Thymus (tissue), 11 donors: ENCODE measurements around the gene DNLZ. TPM values are rescaled to one million over a fixed set of nuclear protein-coding genes. Genes with fewer than 3 reads are reported as not detected.
A peak's percentile ranks its signal among the peaks of the same experiment; 100 is the strongest.

Experiments used
- DNase-seq, 9 donors: peaks; one replicate each; pipeline ENCODE4 v3.0.0-alpha.2; 2013; ENCODE audit warnings: low spot score in 9 of 9, low read depth in 6 of 9, missing footprints in 1 of 9
- H3K27ac ChIP-seq, 2 donors: one replicate each; pipeline ENCODE4 v1.5.1; 2013; ENCODE audit warnings: control low read depth in 1 of 2, low read depth in 1 of 2, low read length in 1 of 2, mild to moderate bottlenecking in 1 of 2, moderate library complexity in 1 of 2
- H3K27me3 ChIP-seq, 2 donors: one replicate each; pipeline ENCODE4 v1.5.1; 2013; ENCODE audit warnings: low read length in 1 of 2; ENCODE audit not compliant: control insufficient read depth in 2 of 2, insufficient read depth in 1 of 2
- H3K36me3 ChIP-seq, 2 donors: one replicate each; pipeline ENCODE4 v1.5.1; 2013; ENCODE audit warnings: low read length in 1 of 2, mild to moderate bottlenecking in 1 of 2, moderate library complexity in 1 of 2; ENCODE audit not compliant: control insufficient read depth in 2 of 2, insufficient read depth in 2 of 2
- H3K4me1 ChIP-seq, 2 donors: one replicate each; pipeline ENCODE4 v1.5.1; 2013; ENCODE audit warnings: low read length in 2 of 2; ENCODE audit not compliant: control insufficient read depth in 2 of 2, insufficient read depth in 2 of 2
- H3K4me3 ChIP-seq, 2 donors: one replicate each; pipeline ENCODE4 v1.5.1; 2013; ENCODE audit warnings: low read length in 2 of 2, control low read depth in 1 of 2, mild to moderate bottlenecking in 1 of 2
- H3K9me3 ChIP-seq, 2 donors: one replicate each; pipeline ENCODE4 v1.5.1; 2013; ENCODE audit warnings: low read length in 1 of 2, mild to moderate bottlenecking in 1 of 2; ENCODE audit not compliant: control insufficient read depth in 2 of 2, insufficient read depth in 1 of 2
- WGBS: extraction: QIAGEN DNeasy Blood & Tissue Kit; methylation state at CpG from one replicate; pipeline ENCODE4 v1.1.7; 2013; 5-methylcytosine and 5-hydroxymethylcytosine counted together
- polyA plus RNA-seq: library from polyadenylated mRNA; stranded (reverse); fragments of 200-250 nt; gene quantifications from one replicate; pipeline ENCODE4 v1.2.3, GENCODE V29; 2013
- total RNA-seq: library from RNA; stranded (reverse); fragments of 120-200 nt; gene quantifications from one replicate; pipeline ENCODE4 v1.2.4, GENCODE V29; 2013
- donor health status: healthy.

Gene DNLZ
- total and polyA plus RNA-seq, 2 donors = 15.7 to 41.9 TPM

- peak in 2 of 9 donors; percentile 14 to 19 for DNase-seq
- Histone ChIP-seq H3K36me3 (peaks cover 46 to 52% of the 10 kb centered on the region in 2 donors), H3K4me1 (peaks cover 12 to 24% of the 10 kb centered on the region in 2 donors), H3K27ac (peak overlapping the region in 1 of 2 donors; percentile 13), H3K9me3 (no peaks in the 10 kb centered on the region), H3K4me3 (peak overlapping the region; percentile 66 to 94), H3K27me3 (peaks cover 0 to 2% of the 10 kb centered on the region in 2 donors)
- 3% methylated on average over 67 of the region's 67 CpGs for WGBS
Observed at GRCh38 chr9:136399176-136400037, 35.9 kb upstream of the DNLZ start.

- Histone ChIP-seq H3K9me3 (no peaks in the 10 kb centered on the region), H3K36me3 (peaks cover 49 to 55% of the 10 kb centered on the region in 2 donors), H3K4me3 (no peak overlapping the region), H3K27me3 (peaks cover 0 to 2% of the 10 kb centered on the region in 2 donors), H3K27ac (no peak overlapping the region), H3K4me1 (peaks cover 12 to 18% of the 10 kb centered on the region in 2 donors)
- 97% methylated on average over 12 of the region's 12 CpGs for WGBS
- no peak for DNase-seq
Observed at GRCh38 chr9:136398286-136398685, 34.7 kb upstream of the DNLZ start.

- 97% methylated on average over 6 of the region's 6 CpGs for WGBS
- DNase-seq = no peak
- H3K36me3 ChIP-seq = peaks cover 56 to 60% of the 10 kb centered on the region in 2 donors
Observed at GRCh38 chr9:136397643-136398042, 34.1 kb upstream of the DNLZ start.

GRCh38 chr9:136396219-136396515 lies 32.6 kb upstream of the DNLZ start:
- no peaks in the 10 kb centered on the region for H3K9me3 ChIP-seq
- H3K27me3 ChIP-seq = peaks cover 0 to 2% of the 10 kb centered on the region in 2 donors
- H3K36me3 ChIP-seq = peaks cover 64 to 66% of the 10 kb centered on the region in 2 donors
- peaks cover 12 to 18% of the 10 kb centered on the region in 2 donors for H3K4me1 ChIP-seq
- DNase-seq = no peak
- H3K4me3 ChIP-seq = no peak overlapping the region
- 94% methylated on average over 4 of the region's 4 CpGs for WGBS
- H3K27ac ChIP-seq = no peak overlapping the region

More at GRCh38 chr9:136397643-136398042, 34.1 kb upstream of the DNLZ start:
- H3K4me1 ChIP-seq = peaks cover 12 to 18% of the 10 kb centered on the region in 2 donors
- H3K27me3 ChIP-seq = peaks cover 0 to 2% of the 10 kb centered on the region in 2 donors
- no peak overlapping the region for H3K4me3 ChIP-seq
- H3K9me3 ChIP-seq = no peaks in the 10 kb centered on the region
- no peak overlapping the region for H3K27ac ChIP-seq

GRCh38 chr9:136395345-136396218 lies 32.0 kb upstream of the DNLZ start:
- H3K4me1 ChIP-seq = peaks cover 10 to 15% of the 10 kb centered on the region in 2 donors
- no peak overlapping the region for H3K27ac ChIP-seq
- WGBS = 97% methylated on average over 26 of the region's 26 CpGs
- no peaks in the 10 kb centered on the region for H3K9me3 ChIP-seq
- H3K36me3 ChIP-seq = peaks cover 66% of the 10 kb centered on the region in 2 donors
- H3K27me3 ChIP-seq = peaks cover 0 to 2% of the 10 kb centered on the region in 2 donors
- no peak overlapping the region for H3K4me3 ChIP-seq
- DNase-seq = no peak

- Histone ChIP-seq H3K4me3 (no peak overlapping the region), H3K27ac (no peak overlapping the region), H3K9me3 (no peaks in the 10 kb centered on the region), H3K27me3 (peaks cover 0 to 2% of the 10 kb centered on the region in 2 donors), H3K36me3 (peaks cover 66 to 71% of the 10 kb centered on the region in 2 donors), H3K4me1 (peaks cover 7 to 11% of the 10 kb centered on the region in 2 donors)
- no peak for DNase-seq
- WGBS = 98% methylated on average over 13 of the region's 13 CpGs
Observed at GRCh38 chr9:136395020-136395340, 31.4 kb upstream of the DNLZ start.

- WGBS = 96% methylated on average over 21 of the region's 21 CpGs
Observed at GRCh38 chr9:136394312-136395019, 30.9 kb upstream of the DNLZ start.

GRCh38 chr9:136393531-136393930 lies 30.0 kb upstream of the DNLZ start:
- Histone ChIP-seq H3K27me3 (no peaks in the 10 kb centered on the region), H3K9me3 (no peaks in the 10 kb centered on the region), H3K36me3 (peaks cover 77 to 84% of the 10 kb centered on the region in 2 donors), H3K4me3 (no peak overlapping the region), H3K27ac (no peak overlapping the region), H3K4me1 (peaks cover 0 to under 1% of the 10 kb centered on the region in 2 donors)
- no peak for DNase-seq
- WGBS = 97% methylated on average over 17 of the region's 17 CpGs

More at GRCh38 chr9:136394312-136395019, 30.9 kb upstream of the DNLZ start:
- H3K27me3 ChIP-seq = peaks cover 0 to 2% of the 10 kb centered on the region in 2 donors
- H3K4me1 ChIP-seq = peaks cover 7 to 10% of the 10 kb centered on the region in 2 donors
- H3K36me3 ChIP-seq = peaks cover 70 to 75% of the 10 kb centered on the region in 2 donors
- H3K9me3 ChIP-seq = no peaks in the 10 kb centered on the region
- DNase-seq = no peak
- no peak overlapping the region for H3K27ac ChIP-seq
- H3K4me3 ChIP-seq = no peak overlapping the region
